Esophagus squamous epithelium (tissue), 4 donors: ENCODE results near the gene HDDC3.

ENCODE experiments used
- CTCF ChIP-seq, 6 experiments: fragments of 450-650 bp in 4 of 6; fragments of 200-600 bp in 2 of 6; sonication (generic) in 2 of 6; IDR thresholded peaks; one replicate each; pipeline ENCODE4 v1.5.1; 2016 to 2019; ENCODE audit warnings: antibody characterized with exemption in 6 of 6, mild to moderate bottlenecking in 4 of 6, moderate library complexity in 4 of 6
- POLR2A ChIP-seq, 4 donors: fragments of 450-650 bp; IDR thresholded peaks; one replicate each; pipeline ENCODE4 v1.6.1; 2017; ENCODE audit warnings: antibody characterized with exemption in 4 of 4, mild to moderate bottlenecking in 4 of 4, moderate library complexity in 3 of 4

GRCh38 chr15:90881978-90882721, 50.2 kb downstream of the HDDC3 start:
- TF ChIP-seq CTCF (IDR thresholded peaks at IDR 0.05) (no peak), POLR2A (IDR thresholded peaks at IDR 0.05) (no peak)
